Activated CD4-positive, alpha-beta memory T cell treated with anti-CD3 and anti-CD28 coated beads for 36 hours (primary cell): ENCODE measurements around the gene CLDN10. TPM values are rescaled to one million over a fixed set of nuclear protein-coding genes. Genes with fewer than 3 reads are reported as not detected.

ENCODE experiments used
- CTCF ChIA-PET: fragments of 350-600 bp; sonication (Branson Sonifier 250); formaldehyde crosslinking; loops from one replicate; lab custom pipeline; 2021; ENCODE audit warnings: antibody characterized with exemption, inconsistent platforms; lab: Charles Lee
- POLR2A ChIA-PET: fragments of 350-600 bp; sonication (Branson Sonifier 250); formaldehyde crosslinking; loops from one replicate; lab custom pipeline; 2021; ENCODE audit warnings: antibody characterized with exemption; lab: Charles Lee
- DNase-seq: peaks from one replicate; pipeline ENCODE4 v3.0.0-alpha.2; 2020
- H3K27ac Mint-ChIP-seq: one replicate; pipeline ENCODE4 v1.8.0; 2021; ENCODE audit warnings: mixed read lengths
- H3K27me3 Mint-ChIP-seq: one replicate; pipeline ENCODE4 v1.8.0; 2021; ENCODE audit warnings: mixed read lengths
- H3K36me3 Mint-ChIP-seq: one replicate; pipeline ENCODE4 v1.8.0; 2021; ENCODE audit warnings: mixed read lengths
- H3K4me1 Mint-ChIP-seq: one replicate; pipeline ENCODE4 v1.8.0; 2021; ENCODE audit warnings: low read depth, mixed read lengths
- H3K4me3 Mint-ChIP-seq: one replicate; pipeline ENCODE4 v1.8.0; 2021; ENCODE audit warnings: mild to moderate bottlenecking, mixed read lengths
- H3K9me3 Mint-ChIP-seq: one replicate; pipeline ENCODE4 v1.8.0; 2021; ENCODE audit warnings: mixed read lengths
- intact Hi-C: fragments of 100-400 bp; cut with micrococcal nuclease; formaldehyde crosslinking; loops from one replicate; pipeline ENCODE4 v1.15.1; 2023
- total RNA-seq, 2 experiments: library from RNA; stranded (reverse); gene quantifications; one replicate each; pipeline ENCODE4 v1.2.3, GENCODE V29; 2021

The CLDN10 gene
- total RNA-seq, 2 experiments from 2014 or later, result not detected

DNA sequence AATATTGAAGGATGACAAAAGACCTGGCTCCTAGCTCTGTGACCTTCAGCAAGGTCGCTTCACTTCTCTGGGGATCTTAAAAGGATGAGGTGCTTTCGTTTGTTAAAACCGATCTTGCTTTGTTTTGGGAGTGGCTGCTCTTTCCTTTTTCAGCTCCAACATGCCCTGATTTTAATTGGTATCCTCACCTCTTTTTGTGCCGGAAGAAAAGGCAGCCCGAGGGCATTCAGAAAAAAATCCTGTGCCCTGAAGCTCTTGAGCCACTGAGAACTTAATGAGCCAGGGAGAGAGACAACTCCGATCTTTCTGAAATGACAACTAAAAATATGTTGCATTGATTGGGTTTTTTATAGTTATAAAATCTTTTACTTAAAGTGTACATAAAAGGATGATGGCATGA, 19.4 kb downstream of the CLDN10 start:
- no peak overlapping the region for H3K4me3 Mint-ChIP-seq
- no peak overlapping the region for H3K27ac Mint-ChIP-seq
- no peaks in the 10 kb centered on the region for H3K4me1 Mint-ChIP-seq
- DNase-seq, result no peak
- ChIA-PET CTCF (no interaction called here), POLR2A (no interaction called here)
- H3K27me3 Mint-ChIP-seq, result peaks cover 24% of the 10 kb centered on the region
- intact Hi-C loops, result no loop called here
- H3K36me3 Mint-ChIP-seq, result no peaks in the 10 kb centered on the region
- H3K9me3 Mint-ChIP-seq, result no peaks in the 10 kb centered on the region

- no peaks in the 10 kb centered on the region for H3K9me3 Mint-ChIP-seq
- no peak overlapping the region for H3K4me3 Mint-ChIP-seq
- peaks cover 22% of the 10 kb centered on the region for H3K27me3 Mint-ChIP-seq
- H3K36me3 Mint-ChIP-seq, result no peaks in the 10 kb centered on the region
- intact Hi-C loops, result no loop called here
- CTCF ChIA-PET, result no interaction called here
- POLR2A ChIA-PET, result no interaction called here
- H3K4me1 Mint-ChIP-seq, result no peaks in the 10 kb centered on the region
- no peak for DNase-seq
- H3K27ac Mint-ChIP-seq, result no peak overlapping the region
Observed at GRCh38 chr13:95573221-95573620, 20.7 kb downstream of the CLDN10 start.

DNA sequence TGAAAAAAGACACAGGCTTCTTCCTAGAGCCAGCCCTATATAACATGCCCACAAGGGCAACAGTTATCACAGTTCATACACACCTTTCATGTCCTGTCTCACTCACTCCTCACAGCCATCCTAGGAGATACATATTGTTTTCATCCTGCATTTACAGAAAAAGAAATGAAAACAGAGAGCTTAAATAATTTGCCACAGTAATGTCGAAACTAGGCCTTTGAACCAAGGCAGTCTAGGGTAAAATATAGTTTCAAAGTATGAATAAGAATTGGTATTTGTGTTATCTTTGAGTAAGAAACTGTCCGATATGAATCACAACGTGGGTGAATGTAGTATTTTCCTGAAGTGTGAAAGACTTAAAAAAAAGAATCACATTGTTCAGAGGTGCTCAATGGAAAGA, 26.8 kb downstream of the CLDN10 start:
- Mint-ChIP-seq H3K9me3 (no peaks in the 10 kb centered on the region), H3K36me3 (no peaks in the 10 kb centered on the region), H3K4me1 (peaks cover 10% of the 10 kb centered on the region), H3K27me3 (peaks cover 8% of the 10 kb centered on the region), H3K4me3 (no peak overlapping the region), H3K27ac (no peak overlapping the region)
- POLR2A ChIA-PET, result no interaction called here
- intact Hi-C loops, result loop anchor here (1.0 kb wide), 1 partner anchor 110 kb away; no protein-coding TSS in a partner anchor
- DNase-seq, result no peak
- CTCF ChIA-PET, result interaction anchor here (1.5 kb wide), 1 partner anchor 42 kb away, joined by 4 read pairs; no protein-coding TSS in a partner anchor

- no peaks in the 10 kb centered on the region for H3K4me1 Mint-ChIP-seq
Observed at GRCh38 chr13:95585867-95586266, 33.3 kb downstream of the CLDN10 start.

DNA sequence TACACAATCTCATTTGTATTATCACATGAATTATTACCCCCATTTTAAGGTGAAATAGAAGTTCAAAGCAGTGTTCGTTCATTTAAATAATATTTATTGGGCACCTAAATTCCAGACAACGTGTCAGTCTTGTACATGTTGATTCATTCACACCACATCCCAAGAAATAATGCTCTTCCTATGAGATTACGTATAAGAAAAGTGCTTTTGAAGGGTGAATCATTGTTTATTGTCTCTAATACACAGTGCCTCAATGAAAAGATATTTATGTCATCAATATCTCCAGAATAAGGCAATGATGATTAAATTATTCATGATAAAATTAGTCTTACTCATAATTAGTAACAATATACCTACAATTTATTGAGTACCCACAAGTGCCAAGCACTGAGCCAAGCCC, 35.6 kb downstream of the CLDN10 start:
- CTCF ChIA-PET, result no interaction called here
- intact Hi-C loops, result no loop called here
- Mint-ChIP-seq H3K27me3 (peaks cover 12% of the 10 kb centered on the region), H3K4me1 (no peaks in the 10 kb centered on the region), H3K27ac (no peak overlapping the region), H3K9me3 (no peaks in the 10 kb centered on the region), H3K36me3 (no peaks in the 10 kb centered on the region), H3K4me3 (no peak overlapping the region)
- POLR2A ChIA-PET, result no interaction called here
- DNase-seq, result no peak

More at GRCh38 chr13:95585867-95586266, 33.3 kb downstream of the CLDN10 start:
- Mint-ChIP-seq H3K9me3 (no peaks in the 10 kb centered on the region), H3K27ac (no peak overlapping the region), H3K27me3 (peaks cover 14% of the 10 kb centered on the region), H3K4me3 (no peak overlapping the region), H3K36me3 (no peaks in the 10 kb centered on the region)
- POLR2A ChIA-PET, result no interaction called here
- intact Hi-C loops, result no loop called here
- DNase-seq, result no peak
- CTCF ChIA-PET, result no interaction called here

GRCh38 chr13:95588721-95589120, 36.2 kb downstream of the CLDN10 start:
- ChIA-PET POLR2A (no interaction called here), CTCF (no interaction called here)
- Mint-ChIP-seq H3K36me3 (no peaks in the 10 kb centered on the region), H3K9me3 (no peaks in the 10 kb centered on the region), H3K27me3 (peaks cover 12% of the 10 kb centered on the region), H3K27ac (no peak overlapping the region), H3K4me1 (no peaks in the 10 kb centered on the region), H3K4me3 (no peak overlapping the region)
- DNase-seq, result no peak
- intact Hi-C loops, result no loop called here

DNA sequence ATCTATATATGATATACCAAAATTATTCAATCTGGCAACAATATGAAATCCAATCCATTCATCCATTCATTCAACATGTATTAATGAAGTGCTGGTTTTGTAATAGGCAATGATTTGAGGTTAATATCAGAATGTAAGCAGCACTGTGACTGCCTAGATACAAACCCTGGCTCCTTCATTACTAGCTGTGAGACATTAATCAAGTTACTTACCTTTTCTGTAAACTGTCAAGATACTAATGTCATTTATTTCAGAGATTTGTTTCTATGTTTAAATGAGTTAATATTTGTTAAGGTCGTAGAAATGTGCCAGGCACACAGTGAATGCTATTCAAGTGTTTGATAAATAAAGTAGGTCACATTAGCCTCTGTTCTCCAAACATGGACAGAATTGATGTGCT, 40.9 kb downstream of the CLDN10 start:
- no peak overlapping the region for H3K4me3 Mint-ChIP-seq
- H3K36me3 Mint-ChIP-seq, result no peaks in the 10 kb centered on the region
- H3K9me3 Mint-ChIP-seq, result no peaks in the 10 kb centered on the region
- intact Hi-C loops, result no loop called here
- ChIA-PET CTCF (no interaction called here), POLR2A (interaction anchor here (0.6 kb wide), 1 partner anchor 1727 kb away, joined by 3 read pairs; no protein-coding TSS in a partner anchor)
- no peak for DNase-seq
- no peak overlapping the region for H3K27ac Mint-ChIP-seq
- H3K27me3 Mint-ChIP-seq, result peaks cover 10% of the 10 kb centered on the region
- H3K4me1 Mint-ChIP-seq, result no peaks in the 10 kb centered on the region

DNA sequence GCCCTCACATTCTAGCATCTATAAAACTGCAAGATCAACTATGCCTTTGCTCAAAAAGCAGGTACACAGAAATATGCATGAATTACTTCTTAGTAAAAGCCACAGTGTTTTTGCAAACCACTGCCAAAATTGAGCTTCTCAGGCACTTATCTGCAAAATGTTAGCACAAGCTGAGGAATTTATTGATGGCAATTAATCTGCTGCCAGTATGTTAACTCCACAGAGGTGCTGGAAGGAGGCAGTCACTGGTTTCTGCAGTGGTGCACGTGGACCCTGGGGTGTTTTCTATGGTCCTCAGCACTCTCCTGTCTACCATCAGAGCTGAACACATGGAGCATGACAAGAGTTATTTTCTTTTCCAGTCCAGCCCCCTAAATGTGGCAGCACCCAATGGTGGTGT, 44.2 kb downstream of the CLDN10 start:
- Mint-ChIP-seq H3K36me3 (no peaks in the 10 kb centered on the region), H3K27ac (no peak overlapping the region), H3K9me3 (no peaks in the 10 kb centered on the region), H3K27me3 (peaks cover 13% of the 10 kb centered on the region), H3K4me3 (no peak overlapping the region), H3K4me1 (no peaks in the 10 kb centered on the region)
- ChIA-PET CTCF (interaction anchor here (1.0 kb wide), 1 partner anchor 60 kb away, joined by 3 read pairs; no protein-coding TSS in a partner anchor), POLR2A (no interaction called here)
- DNase-seq, result no peak
- intact Hi-C loops, result no loop called here

GRCh38 chr13:95601216-95601615, 48.7 kb downstream of the CLDN10 start:
- Mint-ChIP-seq H3K9me3 (no peaks in the 10 kb centered on the region), H3K27me3 (peaks cover 21% of the 10 kb centered on the region), H3K4me1 (no peaks in the 10 kb centered on the region), H3K27ac (no peak overlapping the region), H3K36me3 (no peaks in the 10 kb centered on the region), H3K4me3 (no peak overlapping the region)
- DNase-seq, result no peak
- ChIA-PET POLR2A (no interaction called here), CTCF (no interaction called here)
- intact Hi-C loops, result no loop called here

DNA sequence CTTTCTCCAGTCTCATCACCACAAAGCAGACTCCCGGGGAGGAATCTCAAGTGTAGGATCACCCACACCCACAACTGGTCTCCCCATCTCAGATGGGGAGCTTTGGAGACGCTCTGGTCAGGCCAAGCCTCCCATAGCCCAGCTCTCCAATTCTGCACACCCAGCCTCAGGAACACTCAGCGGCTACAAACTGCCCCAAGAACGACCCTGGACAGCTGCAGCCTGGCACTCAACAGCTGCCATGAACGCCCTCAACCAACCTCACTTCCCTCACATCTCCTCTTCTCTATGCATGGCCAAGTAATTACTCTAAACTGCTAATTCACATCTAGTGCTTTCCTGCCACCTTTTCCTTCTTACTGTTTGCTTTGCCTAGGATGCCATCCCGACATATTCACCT, 49.4 kb downstream of the CLDN10 start:
- intact Hi-C loops, result no loop called here
- no peaks in the 10 kb centered on the region for H3K9me3 Mint-ChIP-seq
- DNase-seq, result no peak
- no peaks in the 10 kb centered on the region for H3K4me1 Mint-ChIP-seq
- CTCF ChIA-PET, result interaction anchor here (0.9 kb wide), 1 partner anchor 232 kb away, joined by 4 read pairs; no protein-coding TSS in a partner anchor
- H3K27ac Mint-ChIP-seq, result no peak overlapping the region
- H3K36me3 Mint-ChIP-seq, result no peaks in the 10 kb centered on the region
- no peak overlapping the region for H3K4me3 Mint-ChIP-seq
- POLR2A ChIA-PET, result no interaction called here
- peaks cover 21% of the 10 kb centered on the region for H3K27me3 Mint-ChIP-seq

DNA sequence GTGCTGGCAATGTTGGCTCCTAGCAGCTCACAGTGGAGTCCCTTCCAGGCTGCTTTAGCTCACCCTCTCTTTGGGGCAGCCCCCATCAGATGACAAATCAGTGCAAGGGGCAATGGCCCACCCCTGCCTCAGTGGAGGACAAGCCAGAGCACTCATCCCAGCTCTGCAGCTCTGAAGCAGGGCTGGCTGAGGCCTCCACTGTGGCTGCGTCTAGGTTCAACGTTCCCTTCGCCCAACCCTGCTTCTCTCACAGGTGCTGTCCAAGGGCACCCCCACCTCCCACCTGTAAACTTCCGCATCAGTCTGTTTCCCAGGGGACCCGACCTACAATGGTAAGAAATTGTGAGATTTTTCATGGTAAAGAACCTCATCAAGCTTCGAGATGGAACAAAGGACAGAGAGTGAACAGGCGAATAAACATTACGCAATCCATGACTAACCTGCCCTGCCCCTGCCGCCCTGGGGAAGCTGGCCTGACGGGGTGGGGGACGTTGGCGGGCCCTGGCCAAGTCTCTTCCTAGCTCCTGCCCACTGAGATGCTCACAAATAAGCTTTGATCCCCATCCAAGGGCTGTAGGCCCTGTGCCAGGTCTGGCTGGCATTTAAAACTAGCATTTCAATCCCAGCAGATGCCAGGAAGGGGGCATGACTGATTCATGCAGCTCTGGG, 51.5 kb downstream of the CLDN10 start:
- peaks cover 21% of the 10 kb centered on the region for H3K27me3 Mint-ChIP-seq
- CTCF ChIA-PET, result no interaction called here
- H3K9me3 Mint-ChIP-seq, result no peaks in the 10 kb centered on the region
- intact Hi-C loops, result no loop called here
- POLR2A ChIA-PET, result no interaction called here
- no peak overlapping the region for H3K4me3 Mint-ChIP-seq
- no peak for DNase-seq
- H3K27ac Mint-ChIP-seq, result no peak overlapping the region
- H3K4me1 Mint-ChIP-seq, result no peaks in the 10 kb centered on the region
- no peaks in the 10 kb centered on the region for H3K36me3 Mint-ChIP-seq

DNA sequence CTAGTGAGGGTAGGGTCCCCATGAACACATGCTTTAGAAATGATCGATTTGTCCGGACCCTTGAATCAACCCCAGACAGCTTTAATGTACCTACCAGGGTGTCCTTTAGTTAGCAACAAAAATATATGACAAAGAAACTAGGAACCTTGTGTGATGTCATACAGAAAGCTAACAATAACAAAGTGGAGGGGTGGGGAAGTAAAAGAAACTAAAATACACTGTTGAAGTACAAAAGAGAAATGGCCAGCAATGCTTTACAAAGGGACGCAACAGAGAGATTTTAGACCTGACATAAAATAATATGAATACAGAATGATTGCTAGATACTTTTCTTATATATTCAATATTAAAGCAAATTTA, 52.0 kb downstream of the CLDN10 start:
- Mint-ChIP-seq H3K4me3 (no peak overlapping the region), H3K4me1 (no peaks in the 10 kb centered on the region), H3K27me3 (peaks cover 17% of the 10 kb centered on the region), H3K27ac (no peak overlapping the region), H3K36me3 (no peaks in the 10 kb centered on the region), H3K9me3 (no peaks in the 10 kb centered on the region)
- no peak for DNase-seq
- intact Hi-C loops, result no loop called here
- ChIA-PET POLR2A (no interaction called here), CTCF (no interaction called here)

GRCh38 chr13:95605448-95606125, 53.1 kb downstream of the CLDN10 start:
- Mint-ChIP-seq H3K36me3 (no peaks in the 10 kb centered on the region), H3K27me3 (peaks cover 17% of the 10 kb centered on the region), H3K4me1 (no peaks in the 10 kb centered on the region), H3K4me3 (no peak overlapping the region), H3K27ac (no peak overlapping the region), H3K9me3 (no peaks in the 10 kb centered on the region)
- intact Hi-C loops, result no loop called here
- CTCF ChIA-PET, result no interaction called here
- no peak for DNase-seq
- POLR2A ChIA-PET, result no interaction called here
